HUDEP-2 (cell line): ENCODE measurements around the gene MAP2K6.

Source experiments
- DNase-seq, 76 experiments: peaks; one replicate each; lab custom pipeline; 2025; ENCODE audit not compliant: unreplicated experiment in 76 of 76; lab: John Stamatoyannopoulos, UW

Gene MAP2K6

GRCh38 chr17:69414408-69415274 is at the start of gene MAP2K6:
MAP2K6 (plus strand) TSS chr17:69414697; CDS start chr17:69414985, 288 bp downstream.
- peak in 2 of 76 experiments; percentile 2 to 4 for DNase-seq

DNA sequence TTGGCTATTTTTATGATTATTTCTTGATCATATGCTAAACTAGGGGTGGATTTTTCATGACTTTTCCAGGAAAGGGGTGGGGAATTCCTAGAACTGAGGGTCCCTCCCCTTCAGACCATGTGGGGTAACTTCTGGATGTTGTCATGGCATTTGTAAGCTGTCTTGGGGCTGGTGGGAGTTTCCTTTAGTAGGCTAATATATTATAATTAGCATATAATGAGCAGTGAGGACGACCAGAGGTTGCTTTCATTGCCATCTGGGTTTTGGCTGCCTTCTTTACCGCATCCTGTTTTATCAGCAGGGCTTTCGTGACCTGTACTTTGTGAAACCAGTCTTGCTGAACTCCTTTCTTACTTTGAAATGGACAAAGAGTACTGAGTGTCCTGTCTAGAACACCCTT is 47.2 kb upstream of the MAP2K6 start:
- DNase-seq: peak in 1 of 76 experiments; percentile 0

GRCh38 chr17:69373069-69373468 is 41.4 kb upstream of the MAP2K6 start:
- DNase-seq: no peak

DNA sequence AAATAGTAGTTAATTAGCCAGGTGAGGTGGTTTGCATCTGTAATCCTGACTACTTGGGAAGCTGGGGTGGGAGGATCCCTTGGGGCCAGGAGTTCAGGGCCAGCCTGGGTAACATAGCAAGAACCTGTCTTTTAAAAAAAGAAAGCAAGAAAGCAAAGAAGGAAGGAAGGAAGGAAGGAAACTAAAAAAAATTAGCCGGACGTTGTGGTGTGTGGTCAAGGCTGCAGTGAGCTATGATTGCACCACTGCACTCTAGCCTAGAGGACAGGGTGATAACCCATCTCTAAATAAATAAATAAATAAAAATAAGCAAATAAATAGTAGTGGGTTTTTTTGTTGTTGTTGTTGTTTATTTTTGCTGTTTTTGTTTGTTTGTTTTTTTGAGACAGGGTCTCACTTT is 39.3 kb upstream of the MAP2K6 start:
- DNase-seq: no peak

DNA sequence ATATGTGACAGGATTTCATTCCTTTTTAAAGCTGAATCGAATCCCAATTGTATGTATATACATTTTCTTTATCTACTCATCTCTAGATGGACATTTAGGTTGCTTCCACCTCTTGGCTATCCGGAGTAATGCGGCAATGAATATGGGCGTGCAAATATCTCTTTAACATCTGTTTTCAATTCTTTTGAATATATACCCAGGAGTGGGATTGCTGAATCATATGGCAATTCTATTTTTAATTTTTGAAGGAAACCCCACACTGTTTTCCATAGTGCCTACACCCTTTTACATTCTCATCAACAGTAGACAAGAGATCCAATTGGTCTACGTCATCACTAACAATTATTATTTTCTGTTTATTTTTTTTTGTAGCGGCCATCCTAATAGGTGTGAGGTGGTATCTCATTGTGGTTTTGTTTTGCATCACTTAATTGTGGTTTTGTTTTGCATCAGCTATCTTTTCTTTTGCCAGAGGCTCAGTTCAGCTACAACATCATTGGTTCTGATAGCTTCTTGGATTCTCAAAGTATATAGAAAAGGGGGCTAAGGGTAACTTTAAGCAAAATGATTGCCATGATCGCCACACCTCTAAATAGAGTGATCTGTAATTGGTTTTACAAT is 25.6 kb upstream of the MAP2K6 start:
- DNase-seq: no peak

DNA sequence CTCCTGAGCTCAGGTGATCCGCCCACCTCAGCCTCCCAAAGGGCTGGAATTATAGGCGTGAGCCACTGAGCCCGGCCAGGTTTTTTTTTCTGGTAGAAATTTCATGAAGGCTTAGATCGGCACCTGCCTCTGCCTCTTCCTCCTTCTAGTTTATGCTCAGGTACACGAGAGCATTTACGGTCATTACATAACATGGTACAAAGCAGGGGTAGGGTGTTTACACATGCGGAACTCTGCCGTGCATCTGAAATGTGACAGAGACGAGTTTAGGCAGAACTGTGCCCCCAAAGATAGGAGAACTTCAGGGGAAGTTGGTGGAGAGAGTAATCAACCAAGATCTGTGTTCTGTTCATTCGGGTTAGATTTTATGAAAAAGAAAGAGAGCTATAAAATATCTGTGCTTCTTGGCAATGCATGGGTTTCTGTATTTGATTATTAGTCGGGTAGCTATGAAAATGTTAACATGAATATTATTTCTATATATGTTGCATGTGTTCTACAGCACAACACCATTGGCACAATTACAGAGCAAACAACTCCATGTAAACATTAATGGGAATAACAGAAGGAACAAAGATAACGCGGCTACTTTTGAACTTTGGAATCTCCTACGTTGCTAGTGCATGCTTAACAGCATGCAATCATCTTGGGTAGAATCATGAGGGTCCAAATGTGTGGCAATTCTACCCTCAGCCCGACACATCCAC is 23.5 kb upstream of the MAP2K6 start:
- DNase-seq: no peak

DNA sequence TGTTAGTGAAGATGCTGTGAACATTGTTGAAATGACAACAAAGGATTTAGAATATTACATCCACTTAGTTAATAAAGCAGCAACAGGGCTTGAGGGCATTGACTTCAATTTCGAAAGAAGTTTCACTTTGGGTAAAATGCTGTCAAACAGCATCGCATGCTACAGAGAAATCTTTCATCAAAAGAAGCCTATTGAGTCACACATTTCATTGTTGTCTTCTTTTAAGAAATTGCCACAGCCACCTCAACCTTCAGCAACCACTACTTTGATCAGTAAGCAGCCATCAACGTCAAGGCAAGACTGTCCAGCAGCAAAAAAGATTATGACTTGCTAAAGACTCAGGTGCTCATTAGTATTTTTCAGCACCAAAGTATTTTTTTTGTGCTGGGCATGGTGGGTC is 13.2 kb upstream of the MAP2K6 start:
- no peak for DNase-seq

- no peak for DNase-seq
Measured at GRCh38 chr17:69402052-69402451, 12.4 kb upstream of the MAP2K6 start.

DNA sequence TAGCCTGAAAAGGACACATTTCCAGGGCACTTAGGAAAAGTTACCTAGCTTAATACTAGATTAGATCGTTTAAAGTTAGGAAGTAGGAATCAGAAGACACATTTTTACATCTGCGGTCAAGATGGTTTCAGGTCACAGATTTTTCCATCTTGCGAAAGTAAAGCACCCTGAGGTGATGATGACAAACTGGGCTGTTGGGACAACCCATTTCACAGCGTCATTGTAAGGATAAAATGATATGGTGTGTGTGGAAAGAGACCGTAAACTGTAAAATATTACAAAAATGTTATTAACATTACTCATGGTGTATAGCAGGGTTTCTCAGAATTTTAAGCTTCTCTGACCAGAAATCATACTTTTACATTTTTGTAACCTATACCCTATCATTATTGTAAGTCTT is 10.1 kb upstream of the MAP2K6 start:
- no peak for DNase-seq

GRCh38 chr17:69405096-69405495 is 9.4 kb upstream of the MAP2K6 start:
- no peak for DNase-seq

DNA sequence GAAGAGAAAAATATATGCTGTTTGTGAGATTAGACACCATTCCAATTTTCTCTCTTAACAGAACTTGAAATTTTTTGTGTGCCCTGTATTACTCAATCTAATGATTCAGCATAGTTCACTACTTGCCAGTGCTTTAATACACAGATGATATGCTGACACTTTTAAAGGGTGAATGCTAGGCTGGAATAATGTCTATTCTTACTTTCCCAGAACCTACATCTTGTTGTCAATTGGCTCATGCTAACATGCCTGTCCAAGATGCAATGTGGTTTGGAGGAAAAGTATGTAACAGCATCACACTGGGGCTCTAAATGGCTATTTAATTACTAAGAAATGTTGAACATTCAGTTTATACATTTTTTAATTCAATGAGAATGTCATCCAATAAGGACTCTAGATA is 7.6 kb upstream of the MAP2K6 start:
- DNase-seq: no peak

DNA sequence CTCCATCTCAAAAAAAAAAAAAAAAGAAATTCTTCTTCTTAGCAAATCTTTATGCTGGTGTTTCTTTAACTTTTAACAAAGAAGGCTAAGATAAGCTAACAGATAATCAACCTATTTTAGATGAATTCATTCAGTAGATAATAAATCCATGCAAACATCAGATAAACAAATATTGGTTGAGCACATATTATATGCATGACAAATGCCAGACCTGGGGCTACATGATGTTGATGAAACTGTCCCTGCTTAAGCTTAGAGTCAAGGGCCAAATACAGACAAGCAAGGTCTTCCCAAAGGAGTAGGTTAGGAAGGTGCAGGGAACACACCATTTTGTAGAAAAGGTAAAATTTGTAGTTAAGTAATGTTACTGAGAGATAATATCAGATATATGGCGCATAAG is 6.7 kb upstream of the MAP2K6 start:
- DNase-seq: no peak

- DNase-seq: no peak
Measured at GRCh38 chr17:69410671-69411070, 3.8 kb upstream of the MAP2K6 start.

GRCh38 chr17:69411766-69412165 is 2.7 kb upstream of the MAP2K6 start:
- no peak for DNase-seq

GRCh38 chr17:69412251-69412671 is 2.2 kb upstream of the MAP2K6 start:
- DNase-seq: no peak

DNA sequence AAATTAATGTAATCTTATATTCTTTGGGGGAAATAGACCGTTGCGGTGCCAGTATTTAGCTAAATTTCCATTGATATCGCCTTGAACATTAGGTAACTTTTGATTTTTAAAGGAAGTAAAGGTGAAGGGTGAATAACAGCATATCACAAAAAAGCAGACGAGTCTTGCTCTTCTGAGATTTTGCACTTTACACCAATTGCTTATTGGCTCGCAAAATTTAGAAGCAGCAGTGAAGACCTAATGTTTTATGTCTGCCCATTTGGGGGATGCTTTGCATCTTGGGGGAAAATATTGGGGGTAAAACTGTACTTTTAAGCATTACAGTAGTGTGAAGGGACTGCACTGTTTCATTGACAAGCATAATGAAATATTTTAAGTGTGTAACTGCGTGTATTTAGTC is 934 bp downstream of the MAP2K6 start:
- DNase-seq: no peak

DNA sequence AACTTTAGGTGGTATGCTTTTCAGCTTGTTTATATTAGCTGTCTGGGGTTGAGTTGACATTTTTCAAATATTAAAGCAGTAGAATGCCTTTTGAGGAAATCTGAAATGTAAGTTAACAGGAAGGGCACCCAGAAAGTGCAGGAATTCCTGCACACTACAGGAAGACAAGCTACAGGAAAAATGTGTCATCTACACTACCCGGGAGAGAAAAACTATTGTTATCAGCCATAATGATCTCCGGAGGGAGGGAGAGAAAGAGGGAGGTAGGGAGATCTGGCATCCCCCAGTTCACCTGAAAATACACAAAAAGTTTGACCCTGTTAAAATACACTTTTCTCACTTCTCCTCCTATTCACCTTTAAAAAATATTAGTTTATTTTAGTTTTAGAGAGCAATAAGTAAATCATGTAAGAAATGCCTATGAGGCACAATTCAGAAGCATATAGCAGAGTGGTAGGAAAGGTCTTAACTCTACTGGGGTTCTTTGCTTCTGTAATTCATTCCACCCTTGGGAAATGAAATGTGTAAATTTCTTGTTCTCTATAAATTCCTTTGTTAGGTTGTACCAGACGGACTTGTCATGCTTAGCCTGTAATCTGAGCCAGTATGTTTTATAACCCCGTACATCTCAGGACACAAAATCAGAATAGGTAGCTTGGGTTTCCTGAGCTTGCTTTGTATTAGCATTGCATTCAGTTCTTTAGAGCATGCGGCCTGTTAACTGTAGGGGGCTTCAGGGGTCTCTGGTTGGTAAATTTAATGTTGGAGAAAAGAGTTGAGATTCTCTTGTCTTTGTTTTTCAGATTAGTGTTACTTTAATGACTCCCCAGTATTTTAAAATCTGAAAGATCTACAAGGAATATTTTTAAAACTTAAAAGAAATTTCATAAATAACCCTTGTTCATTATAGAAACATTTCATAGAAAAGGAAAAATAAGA is 3.3 kb downstream of the MAP2K6 start:
- DNase-seq: no peak

GRCh38 chr17:69418535-69418934 is 4.0 kb downstream of the MAP2K6 start:
- no peak for DNase-seq

GRCh38 chr17:69423450-69423849 is 9.0 kb downstream of the MAP2K6 start:
- DNase-seq: no peak

DNA sequence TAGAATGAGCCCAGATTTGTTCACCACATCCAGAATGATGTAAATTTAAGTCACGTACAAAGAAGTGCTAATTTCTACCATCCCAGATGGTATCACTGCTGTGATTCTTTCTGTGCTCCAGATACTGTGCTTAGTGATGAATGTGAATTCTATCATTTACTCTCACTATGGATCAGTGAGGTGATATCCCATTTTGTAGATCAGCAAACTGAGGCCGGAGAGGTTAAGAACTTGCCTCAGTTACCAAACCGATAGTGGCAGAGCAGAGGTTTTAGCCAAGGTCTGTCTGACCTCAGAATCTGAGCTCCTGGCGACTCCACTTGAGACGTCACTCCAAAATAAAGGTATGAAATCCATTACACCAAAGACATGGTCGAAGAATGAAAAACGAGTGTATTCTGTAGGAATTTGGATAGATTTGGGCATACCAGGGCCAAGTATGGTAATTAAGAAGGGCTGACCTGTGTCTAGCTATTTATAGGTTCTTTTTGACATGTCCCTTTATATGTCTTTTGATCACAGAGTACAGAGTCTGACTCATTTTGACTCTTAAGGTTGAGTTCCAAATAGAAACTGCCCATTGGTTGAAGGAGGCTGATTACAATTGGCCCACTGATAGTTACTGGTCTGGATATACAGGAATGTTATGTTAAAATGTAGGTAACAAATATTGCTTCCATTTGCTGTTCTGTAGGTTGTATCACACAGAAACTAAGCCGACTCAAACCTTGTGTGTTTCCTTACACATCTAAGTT is 10.0 kb downstream of the MAP2K6 start:
- no peak for DNase-seq
